Upper lobe of left lung (tissue), 4 donors: ENCODE results near the gene DDR2.

ENCODE experiments used
- POLR2A ChIP-seq, 4 donors: fragments of 450-650 bp; IDR thresholded peaks; one replicate each; pipeline ENCODE4 v1.5.1; 2016 to 2017; ENCODE audit warnings: antibody characterized with exemption in 4 of 4, mild to moderate bottlenecking in 2 of 4
- TF ChIP-seq, protein P1 (sequence below), 6 experiments: fragments of 450-650 bp in 4 of 6; fragments of 200-600 bp in 2 of 6; sonication (generic) in 2 of 6; IDR thresholded peaks; one replicate each; pipeline ENCODE4 v1.5.1; 2016 to 2019; ENCODE audit warnings: antibody characterized with exemption in 6 of 6

- TF ChIP-seq, protein P1, sequence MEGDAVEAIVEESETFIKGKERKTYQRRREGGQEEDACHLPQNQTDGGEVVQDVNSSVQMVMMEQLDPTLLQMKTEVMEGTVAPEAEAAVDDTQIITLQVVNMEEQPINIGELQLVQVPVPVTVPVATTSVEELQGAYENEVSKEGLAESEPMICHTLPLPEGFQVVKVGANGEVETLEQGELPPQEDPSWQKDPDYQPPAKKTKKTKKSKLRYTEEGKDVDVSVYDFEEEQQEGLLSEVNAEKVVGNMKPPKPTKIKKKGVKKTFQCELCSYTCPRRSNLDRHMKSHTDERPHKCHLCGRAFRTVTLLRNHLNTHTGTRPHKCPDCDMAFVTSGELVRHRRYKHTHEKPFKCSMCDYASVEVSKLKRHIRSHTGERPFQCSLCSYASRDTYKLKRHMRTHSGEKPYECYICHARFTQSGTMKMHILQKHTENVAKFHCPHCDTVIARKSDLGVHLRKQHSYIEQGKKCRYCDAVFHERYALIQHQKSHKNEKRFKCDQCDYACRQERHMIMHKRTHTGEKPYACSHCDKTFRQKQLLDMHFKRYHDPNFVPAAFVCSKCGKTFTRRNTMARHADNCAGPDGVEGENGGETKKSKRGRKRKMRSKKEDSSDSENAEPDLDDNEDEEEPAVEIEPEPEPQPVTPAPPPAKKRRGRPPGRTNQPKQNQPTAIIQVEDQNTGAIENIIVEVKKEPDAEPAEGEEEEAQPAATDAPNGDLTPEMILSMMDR (IDR thresholded peaks at IDR 0.05), result no peak
- TF ChIP-seq POLR2A (IDR thresholded peaks at IDR 0.05), result no peak
Observed at GRCh38 chr1:162663589-162664106, 31.4 kb downstream of the DDR2 start.
